ENCODE results near the gene IL6ST.
"Not testable (repeated sequence)": the region's sequence is repeated elsewhere in the genome, so short reads cannot be mapped to it uniquely, and the experiment has no call there.

Gene IL6ST

GRCh38 chr5:56003679-56004078 lies 8.9 kb upstream of the IL6ST start:
- DNase-seq, result no peak

DNA sequence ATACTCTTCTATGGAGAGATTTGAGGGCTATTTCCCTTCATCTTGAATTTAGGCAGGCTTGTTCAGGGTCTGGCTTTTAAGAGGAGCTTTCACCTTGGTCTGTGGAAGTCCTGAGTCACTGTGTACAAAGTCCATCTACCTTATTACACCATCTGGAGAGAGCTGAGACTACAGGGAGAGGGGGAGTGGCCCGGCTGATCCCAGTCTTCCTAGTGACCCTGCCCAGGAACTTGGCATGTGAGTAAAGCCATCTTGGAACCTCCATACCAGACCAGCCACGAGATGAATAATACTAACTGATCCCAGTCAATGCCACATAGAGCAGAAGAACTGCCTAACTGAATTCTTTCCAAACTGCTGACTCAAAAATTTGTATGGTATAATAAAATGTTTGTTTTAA lies 8.4 kb upstream of the IL6ST start:
- DNase-seq, result no peak

DNA sequence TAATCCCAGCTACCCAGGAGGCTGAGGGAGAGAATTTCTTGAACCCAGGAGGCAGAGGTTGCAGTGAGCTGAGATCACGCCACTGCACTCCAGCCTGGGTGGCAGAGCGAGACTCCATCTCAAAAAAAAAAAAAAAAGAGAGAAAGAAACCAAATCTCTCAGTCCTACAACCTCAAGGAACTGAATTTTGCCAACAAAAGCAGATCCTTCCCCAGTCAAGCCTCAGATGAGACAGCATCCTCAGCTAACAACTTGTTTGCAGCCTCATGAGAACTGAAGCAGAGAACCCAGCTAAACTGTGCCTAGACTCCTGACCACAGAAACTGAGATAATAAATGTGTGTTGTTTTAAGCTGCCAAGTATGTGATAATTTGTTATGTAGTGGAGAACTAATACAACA lies 7.5 kb upstream of the IL6ST start:
- DNase-seq, result no peak

DNA sequence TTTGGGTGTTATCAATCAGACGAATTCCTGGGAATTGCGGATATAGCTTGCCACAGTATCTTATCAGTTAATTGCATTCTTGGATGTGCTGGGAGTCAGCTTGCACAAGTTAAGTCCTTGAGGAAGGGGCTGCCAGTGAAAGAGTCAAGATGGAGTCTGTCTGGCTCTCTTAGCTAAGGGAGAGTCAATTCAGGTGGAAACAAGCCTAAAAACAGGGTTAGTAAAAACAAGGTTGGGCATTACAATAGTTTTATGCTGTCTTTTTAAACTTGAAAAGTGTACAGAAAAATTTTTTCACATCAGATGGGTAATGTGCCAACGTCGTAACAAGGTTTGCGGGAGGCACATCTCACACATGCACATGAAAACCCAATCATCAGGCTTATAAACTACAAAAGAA lies 5.5 kb upstream of the IL6ST start:
- not testable (repeated sequence) for DNase-seq

DNA sequence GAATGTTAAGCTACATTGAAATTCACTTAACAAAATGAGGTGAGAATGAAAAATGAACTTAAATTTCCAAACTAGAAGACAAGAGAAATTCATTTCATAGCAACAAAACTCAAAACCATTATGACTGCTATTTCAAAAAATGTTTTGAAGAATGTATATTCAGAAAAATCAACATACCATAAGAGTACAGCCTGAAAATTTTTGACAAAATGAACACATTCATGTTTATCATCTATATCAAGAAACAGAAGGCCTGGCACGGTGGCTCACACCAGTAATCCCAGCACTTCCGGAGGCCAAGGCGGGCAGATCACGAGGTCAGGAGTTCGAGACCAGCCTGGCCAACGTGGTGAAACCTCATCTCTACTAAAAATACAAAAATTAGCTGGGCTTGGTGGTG lies 4.2 kb upstream of the IL6ST start:
- no peak for DNase-seq

GRCh38 chr5:55997742-55998351 lies 3.1 kb upstream of the IL6ST start:
- DNase-seq, result no peak

- DNase-seq, result peak; percentile 93
Measured at GRCh38 chr5:55994998-55995914, 493 bp upstream of the IL6ST start.

GRCh38 chr5:55993731-55994494 lies 850 bp downstream of the IL6ST start:
- no peak for DNase-seq

GRCh38 chr5:55993013-55993412 lies 1.8 kb downstream of the IL6ST start:
- DNase-seq, result no peak

- DNase-seq, result no peak
Measured at GRCh38 chr5:55991768-55992486, 2.8 kb downstream of the IL6ST start.

- not testable (repeated sequence) for DNase-seq
Measured at GRCh38 chr5:55990895-55991294, 3.9 kb downstream of the IL6ST start.

- no peak for DNase-seq
Measured at GRCh38 chr5:55989860-55990259, 4.9 kb downstream of the IL6ST start.

DNA sequence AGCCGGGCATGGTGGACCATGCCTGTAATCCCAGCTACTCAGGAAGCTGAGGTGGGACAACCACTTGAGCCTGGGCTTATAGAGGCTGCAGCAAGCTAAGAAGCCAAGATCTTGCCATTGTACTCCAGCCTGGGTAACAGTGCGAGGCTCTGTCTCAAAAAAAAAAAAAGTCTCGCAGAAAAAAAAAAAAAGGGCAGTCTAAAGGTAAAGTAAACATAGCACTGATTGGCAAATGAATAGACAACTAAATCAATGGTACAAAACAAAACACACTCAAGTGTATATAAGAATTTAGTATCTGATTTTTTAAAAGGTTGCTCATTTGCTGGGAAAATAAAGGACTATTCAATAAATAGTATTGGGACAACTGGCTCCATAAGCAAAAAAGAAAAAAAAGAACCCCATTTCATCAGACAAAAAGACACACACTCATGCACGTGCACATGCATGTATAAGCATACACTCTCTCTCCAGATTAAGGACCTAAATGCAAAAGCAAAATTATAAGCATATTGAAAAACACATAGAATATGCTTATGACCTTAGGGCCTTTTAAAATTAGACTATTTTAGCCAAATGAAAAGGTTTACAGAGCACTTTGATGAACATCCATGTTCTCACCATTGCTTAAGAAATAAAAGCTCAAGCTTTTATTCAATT lies 5.7 kb downstream of the IL6ST start:
- no peak for DNase-seq

GRCh38 chr5:55988428-55988827 lies 6.3 kb downstream of the IL6ST start:
- DNase-seq, result not testable (repeated sequence)

DNA sequence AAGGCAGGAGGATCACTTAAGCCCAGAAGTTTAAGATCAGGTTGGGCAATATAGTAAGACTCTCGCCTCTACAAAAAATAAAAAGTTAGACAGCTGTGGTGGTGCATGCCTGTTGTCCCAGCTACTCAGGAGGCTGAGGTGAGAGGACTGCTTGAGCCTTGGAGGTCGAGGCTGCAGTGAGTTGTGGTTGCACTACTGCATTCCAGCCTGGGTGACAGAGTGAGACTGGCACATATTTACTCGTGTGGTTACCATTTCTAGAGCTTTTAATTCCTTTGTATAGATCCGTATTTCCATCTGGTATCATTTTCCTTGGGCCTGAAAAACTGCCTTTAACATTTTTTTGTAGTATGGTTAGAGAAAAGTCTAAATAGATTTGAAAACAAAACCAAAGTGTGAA lies 7.8 kb downstream of the IL6ST start:
- DNase-seq, result no peak

DNA sequence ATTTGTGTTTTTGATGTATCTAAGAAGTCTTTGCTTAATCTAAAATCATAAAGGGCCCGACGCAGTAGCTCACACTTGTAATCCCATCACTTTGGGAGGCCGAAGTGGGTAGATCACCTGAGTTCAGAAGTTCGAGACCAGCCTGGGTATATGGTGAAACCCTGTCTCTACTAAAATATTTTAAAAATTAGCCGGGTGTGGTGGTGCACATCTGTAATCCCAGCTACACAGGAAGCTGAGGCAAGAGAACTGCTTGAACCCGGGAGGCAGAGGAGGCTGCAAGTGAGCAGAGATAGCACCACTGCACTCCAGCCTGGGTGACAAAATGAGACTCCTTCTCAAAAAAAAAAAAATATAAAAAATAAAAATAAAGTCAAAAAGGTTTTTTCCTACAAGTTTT lies 9.6 kb downstream of the IL6ST start:
- DNase-seq, result no peak

GRCh38 chr5:55983986-55984385 lies 10.8 kb downstream of the IL6ST start:
- no peak for DNase-seq

GRCh38 chr5:55982957-55983381 lies 11.8 kb downstream of the IL6ST start:
- DNase-seq, result no peak

GRCh38 chr5:55973296-55973695 lies 21.5 kb downstream of the IL6ST start:
- DNase-seq, result no peak

DNA sequence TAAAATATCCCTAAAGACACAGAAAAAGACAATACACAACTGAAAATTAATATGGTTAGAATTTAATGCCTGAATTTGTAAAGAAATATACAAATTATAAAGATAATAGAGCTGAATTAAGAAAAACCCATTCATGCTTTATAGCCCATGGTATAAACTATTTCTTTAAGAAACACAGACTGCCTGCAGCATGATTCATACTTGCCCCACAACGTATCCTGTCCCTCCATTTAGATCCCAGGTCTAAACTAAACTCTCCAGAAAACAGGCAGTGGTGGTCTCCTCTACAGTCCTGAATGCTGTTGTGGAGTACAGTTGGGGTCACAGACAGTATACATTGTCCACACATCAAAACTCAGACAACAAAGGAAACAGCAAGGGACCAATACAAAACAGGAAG lies 24.8 kb downstream of the IL6ST start:
- DNase-seq, result no peak

DNA sequence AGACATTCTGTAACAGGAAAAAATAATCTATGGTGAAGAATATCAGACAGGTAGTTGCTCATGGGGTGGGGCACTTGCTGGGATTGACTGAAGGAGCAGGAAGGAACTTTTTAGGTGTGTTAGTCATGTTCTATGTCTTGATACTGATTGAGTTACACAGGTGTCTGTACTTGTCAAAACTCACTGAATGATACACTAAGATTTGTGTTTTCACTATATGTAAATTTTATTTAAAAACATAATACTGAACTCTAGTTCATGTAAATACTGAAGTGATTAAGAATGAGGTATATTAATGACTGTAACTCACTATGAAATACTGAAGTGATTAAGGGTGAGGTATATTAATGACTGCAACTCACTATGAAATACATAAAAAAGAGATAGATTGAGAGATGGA lies 28.5 kb downstream of the IL6ST start:
- DNase-seq, result no peak

GRCh38 chr5:55965525-55965924 lies 29.2 kb downstream of the IL6ST start:
- no peak for DNase-seq

Data from activated CD4-positive, alpha-beta T cell treated with anti-CD3 and anti-CD28 coated beads for 1 hour (primary cell).